Thoracic aorta (tissue), 2 donors: Measurements from ENCODE around the gene CHN2. TPM values are rescaled to one million over a fixed set of nuclear protein-coding genes. Genes with fewer than 3 reads are reported as not detected.

Experiments used
- ATAC-seq: fragments of 150-250 bp; one replicate; pipeline ENCODE4 v1.8.0; 2017; ENCODE audit warnings: low read depth; ENCODE audit not compliant: insufficient number of reproducible peaks, low FRiP score
- DNase-seq: peaks from one replicate; pipeline ENCODE4 v3.0.0-alpha.2; 2020; ENCODE audit warnings: low spot score
- H3K27ac ChIP-seq, 2 donors: fragments of 200-600 bp; sonication (generic); 1 replicate in 1 of 2; 2 replicates in 1 of 2; pipeline ENCODE4 v1.5.1; 2016; ENCODE audit warnings: mild to moderate bottlenecking in 2 of 2, moderate library complexity in 2 of 2
- H3K27me3 ChIP-seq: fragments of 200-600 bp; sonication (generic); replicated peaks from 2 replicates; pipeline ENCODE4 v1.6.0; 2016; ENCODE audit warnings: mild to moderate bottlenecking; ENCODE audit not compliant: insufficient read depth
- H3K36me3 ChIP-seq: fragments of 200-600 bp; sonication (generic); one replicate; pipeline ENCODE4 v1.5.1; 2016
- H3K4me1 ChIP-seq, 2 donors: fragments of 200-600 bp; sonication (generic); 1 replicate in 1 of 2; 2 replicates in 1 of 2; pipeline versions ENCODE4 v1.5.1 to v1.6.0; 2016; ENCODE audit warnings: low read depth in 2 of 2, mild to moderate bottlenecking in 1 of 2; ENCODE audit not compliant: control insufficient read depth in 1 of 2
- H3K4me3 ChIP-seq: fragments of 200-600 bp; sonication (generic); 2 replicates; pipeline ENCODE4 v1.5.1; 2016; ENCODE audit warnings: mild to moderate bottlenecking
- H3K9me3 ChIP-seq: fragments of 200-600 bp; sonication (generic); 2 replicates; pipeline ENCODE4 v1.5.1; 2016
- CTCF ChIP-seq: fragments of 200-600 bp; sonication (generic); IDR thresholded peaks from one replicate; pipeline ENCODE4 v1.5.1; 2019; ENCODE audit warnings: antibody characterized with exemption
- total RNA-seq, 2 donors: library from RNA; depleted of rRNA; stranded (reverse); fragments of >200 nt; gene quantifications; one replicate each; pipeline versions ENCODE4 v1.1.0 to v1.2.3, GENCODE V29; 2016

The CHN2 gene
- total RNA-seq, 2 donors from 2014 or later: 22.6 to 44.7 TPM

GRCh38 chr7:29316926-29317325 lies 122.4 kb downstream of the CHN2 start:
- no peaks in the 10 kb centered on the region for H3K4me1 ChIP-seq
- TF ChIP-seq CTCF: no peak
- no peak overlapping the region for H3K27ac ChIP-seq
- no peak overlapping the region for H3K4me3 ChIP-seq
- H3K36me3 ChIP-seq: no peaks in the 10 kb centered on the region
- no peaks in the 10 kb centered on the region for H3K9me3 ChIP-seq
- DNase-seq: no peak
- ATAC-seq: no peak
- no peaks in the 10 kb centered on the region for H3K27me3 ChIP-seq

DNA sequence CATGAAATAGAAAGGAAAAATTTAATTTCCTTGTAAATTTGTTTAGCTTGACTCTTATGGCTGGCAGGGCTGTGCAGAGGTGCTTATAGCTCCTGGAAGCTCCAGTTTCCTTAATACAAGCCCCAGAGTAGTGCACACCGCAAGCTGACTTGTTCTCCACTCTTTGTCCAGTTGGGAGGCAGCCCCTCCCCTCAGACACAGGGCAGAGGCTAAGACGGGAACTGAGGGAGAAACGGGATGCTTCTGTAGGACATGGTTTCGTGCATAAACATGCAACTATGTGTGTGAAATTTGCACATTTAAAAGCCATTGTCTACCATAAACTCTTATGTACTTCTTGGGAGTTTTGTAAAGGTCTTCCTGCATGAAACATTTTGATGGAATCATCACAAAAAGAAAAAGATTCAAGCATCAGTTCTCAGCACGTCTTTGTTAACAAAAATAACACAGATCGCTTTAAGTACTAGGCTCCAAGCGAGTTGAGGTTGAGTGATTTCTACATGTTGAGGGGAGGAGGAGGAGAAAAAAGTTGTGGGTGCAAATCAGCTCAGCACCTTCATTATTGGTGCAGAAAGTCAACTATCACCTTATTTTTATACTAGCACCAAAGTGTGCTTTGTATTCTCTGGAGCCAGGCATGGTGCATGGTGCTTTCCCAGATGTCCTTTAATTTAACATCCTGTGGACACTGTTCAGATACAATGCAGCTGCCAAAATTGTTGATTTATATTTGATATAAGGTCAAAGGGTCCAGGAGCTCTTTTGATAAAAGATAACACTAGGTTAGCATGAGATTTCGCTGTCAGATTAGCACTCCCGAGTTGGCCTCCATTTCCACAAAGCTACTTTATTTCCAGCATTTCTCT lies 124.5 kb downstream of the CHN2 start:
- no peak for ATAC-seq
- DNase-seq: no peak
- TF ChIP-seq CTCF: no peak
- H3K9me3 ChIP-seq: no peaks in the 10 kb centered on the region
- H3K4me3 ChIP-seq: no peak overlapping the region
- H3K36me3 ChIP-seq: no peaks in the 10 kb centered on the region
- no peaks in the 10 kb centered on the region for H3K4me1 ChIP-seq
- no peaks in the 10 kb centered on the region for H3K27me3 ChIP-seq
- H3K27ac ChIP-seq: no peak overlapping the region

GRCh38 chr7:29319719-29320521 lies 125.3 kb downstream of the CHN2 start:
- Histone ChIP-seq H3K4me1 (no peaks in the 10 kb centered on the region), H3K9me3 (no peaks in the 10 kb centered on the region), H3K27ac (no peak overlapping the region), H3K36me3 (no peaks in the 10 kb centered on the region), H3K27me3 (no peaks in the 10 kb centered on the region), H3K4me3 (no peak overlapping the region)
- TF ChIP-seq CTCF: no peak
- DNase-seq: no peak
- ATAC-seq: no peak

- Histone ChIP-seq H3K27ac (no peak overlapping the region), H3K9me3 (no peaks in the 10 kb centered on the region), H3K4me3 (no peak overlapping the region), H3K36me3 (no peaks in the 10 kb centered on the region), H3K27me3 (no peaks in the 10 kb centered on the region), H3K4me1 (no peaks in the 10 kb centered on the region)
- no peak for ATAC-seq
- no peak for TF ChIP-seq CTCF
- DNase-seq: no peak
These were observed 126.0 kb downstream of the CHN2 start for GRCh38 chr7:29320577-29320976.

GRCh38 chr7:29322023-29322712 lies 127.6 kb downstream of the CHN2 start:
- H3K27me3 ChIP-seq: no peaks in the 10 kb centered on the region
- no peaks in the 10 kb centered on the region for H3K4me1 ChIP-seq
- DNase-seq (no peak), ATAC-seq (no peak)
- no peak for TF ChIP-seq CTCF
- H3K9me3 ChIP-seq: no peaks in the 10 kb centered on the region
- no peaks in the 10 kb centered on the region for H3K36me3 ChIP-seq
- H3K4me3 ChIP-seq: no peak overlapping the region
- no peak overlapping the region for H3K27ac ChIP-seq
